HG03025 (cell line): Measurements from ENCODE around the gene NUBPL.
"Not testable (repeated sequence)": the region's sequence is repeated elsewhere in the genome, so short reads cannot be mapped to it uniquely, and the experiment has no call there.

ENCODE experiments used
- ATAC-seq: cut with Tn5 transposase; IDR thresholded peaks from one replicate; pipeline ENCODE4 v1.9.1; 2021; ENCODE audit warnings: mild to moderate bottlenecking, moderate library complexity; ENCODE audit not compliant: unreplicated experiment, low FRiP score

NUBPL gene

DNA sequence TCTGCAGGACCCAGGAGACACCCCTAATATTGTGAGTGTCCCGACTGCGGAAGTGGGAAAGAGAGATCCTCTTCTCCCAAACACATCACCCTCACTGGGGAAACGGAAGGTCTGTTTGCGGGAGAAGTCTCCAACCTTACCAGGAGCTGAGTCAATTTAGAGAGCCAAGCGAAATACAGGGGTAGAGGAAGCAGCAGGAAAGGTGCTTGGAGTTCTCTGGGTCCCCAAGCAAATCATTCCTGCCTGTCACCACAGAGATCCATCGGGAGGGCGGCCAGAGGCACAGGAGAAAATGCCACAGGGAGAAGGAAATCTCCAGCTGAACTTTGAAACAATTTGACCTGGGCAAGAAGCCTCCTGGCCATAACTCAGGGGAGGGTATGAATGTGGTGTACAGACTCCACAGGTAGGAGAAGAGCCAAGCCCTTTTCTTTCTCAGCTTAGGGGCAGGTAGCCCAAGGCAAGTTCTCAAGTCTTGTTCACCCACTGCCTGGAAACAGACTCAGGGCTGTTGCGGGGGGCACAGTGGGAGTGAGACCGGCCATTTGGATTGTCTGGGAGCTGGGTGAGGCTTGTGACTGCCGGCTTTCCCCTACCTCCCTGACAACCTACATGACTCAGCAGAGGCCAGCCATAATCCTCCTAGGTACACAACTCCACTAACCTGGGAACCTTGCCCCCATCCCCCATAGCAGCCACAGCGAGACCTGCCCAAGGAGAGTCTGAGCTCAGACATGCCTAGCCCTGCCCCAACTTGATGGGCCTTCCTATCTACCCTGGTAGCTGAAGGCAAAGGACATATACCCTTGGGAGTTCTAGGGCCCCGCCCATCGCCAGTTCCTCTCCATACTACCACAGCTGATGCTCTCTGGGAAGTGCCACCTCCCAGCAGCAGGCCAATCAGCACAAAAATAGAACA lies 304.0 kb downstream of the NUBPL start:
- ATAC-seq = no peak

DNA sequence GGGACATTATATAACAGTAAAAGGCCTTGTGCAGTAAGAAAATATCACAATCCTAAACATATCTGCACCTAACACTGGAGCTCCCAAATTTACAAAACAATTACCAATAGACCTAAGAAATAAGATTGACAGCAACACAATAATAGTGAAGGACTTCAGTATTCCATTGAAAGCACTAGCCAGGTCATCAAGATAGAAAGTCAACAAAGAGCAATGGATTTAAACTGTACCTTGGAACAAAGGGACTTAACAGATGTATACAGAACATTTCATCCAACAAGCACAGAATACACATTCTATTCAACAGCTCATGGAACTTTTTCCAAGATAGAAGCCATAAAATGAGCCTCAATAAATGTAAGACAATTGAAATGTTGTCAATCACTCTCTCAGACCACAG lies 306.4 kb downstream of the NUBPL start:
- ATAC-seq = no peak

DNA sequence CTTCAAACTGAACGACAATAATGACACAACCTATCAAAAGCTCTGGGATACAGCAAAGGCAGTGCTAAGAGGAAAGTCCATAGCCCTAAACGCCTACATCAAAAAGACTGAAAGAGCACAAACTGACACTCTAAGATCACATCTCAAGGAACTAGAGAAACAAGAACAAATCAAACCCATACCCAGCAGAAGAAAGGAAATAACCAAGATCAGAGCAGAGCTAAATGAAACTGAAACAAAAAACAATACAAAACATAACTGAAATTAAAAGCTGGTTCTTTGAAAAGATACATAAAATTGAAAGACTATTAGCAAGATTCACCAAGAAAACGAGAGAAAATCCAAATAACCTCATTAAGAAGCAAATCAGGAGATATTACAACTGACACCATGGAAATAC lies 306.9 kb downstream of the NUBPL start:
- ATAC-seq = not testable (repeated sequence)

GRCh38 chr14:31876741-31877140 lies 315.5 kb downstream of the NUBPL start:
- no peak for ATAC-seq

DNA sequence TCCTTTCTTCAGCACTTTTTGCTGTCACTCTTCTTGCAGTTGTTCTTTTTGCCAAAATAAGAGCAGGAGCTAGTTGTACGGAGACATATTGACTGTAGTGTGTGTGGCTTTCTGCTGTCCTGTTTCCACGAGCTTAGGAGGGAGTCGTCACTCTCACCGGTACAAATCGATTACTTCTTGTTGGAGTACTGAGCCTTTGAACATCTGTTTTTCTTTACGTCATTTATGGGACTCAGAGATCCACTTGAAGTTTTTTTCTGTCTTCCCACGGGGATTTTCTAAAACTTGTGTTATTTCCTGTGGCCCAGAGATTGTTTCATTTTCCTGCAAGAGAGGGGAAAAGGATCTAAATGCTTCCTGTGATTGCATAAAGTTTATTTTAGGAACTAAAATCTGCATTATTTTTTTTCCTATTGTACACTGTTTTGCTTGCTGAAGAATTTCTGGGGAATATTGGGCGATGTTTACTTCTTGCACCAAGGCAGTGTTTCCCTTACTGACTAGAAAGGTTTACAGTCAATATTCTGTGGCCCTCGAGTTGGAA lies 316.1 kb downstream of the NUBPL start:
- no peak for ATAC-seq

GRCh38 chr14:31879661-31880348 lies 318.6 kb downstream of the NUBPL start:
- no peak for ATAC-seq

DNA sequence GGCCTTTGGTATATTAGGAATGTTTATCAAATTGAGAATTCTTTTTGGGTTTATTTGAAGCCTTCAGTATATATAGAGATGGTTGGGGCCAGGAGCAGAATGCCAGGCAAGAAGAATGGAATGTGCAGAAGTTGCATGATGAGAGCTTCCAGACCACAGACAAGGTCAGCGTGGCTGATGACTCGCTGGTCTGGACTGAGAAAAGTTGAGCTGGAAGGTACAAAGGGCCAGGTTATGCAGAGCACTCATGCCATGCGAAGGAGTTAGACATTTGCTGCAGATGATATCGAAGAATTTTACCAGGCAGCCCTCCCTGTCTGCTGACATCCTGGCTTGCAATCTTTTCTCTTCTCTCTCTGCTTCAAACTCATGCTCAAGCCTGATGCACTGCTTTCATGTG lies 319.7 kb downstream of the NUBPL start:
- no peak for ATAC-seq

- ATAC-seq = no peak
Measured at GRCh38 chr14:31881531-31882310, 320.5 kb downstream of the NUBPL start.

GRCh38 chr14:31884238-31884637 lies 323.0 kb downstream of the NUBPL start:
- no peak for ATAC-seq

DNA sequence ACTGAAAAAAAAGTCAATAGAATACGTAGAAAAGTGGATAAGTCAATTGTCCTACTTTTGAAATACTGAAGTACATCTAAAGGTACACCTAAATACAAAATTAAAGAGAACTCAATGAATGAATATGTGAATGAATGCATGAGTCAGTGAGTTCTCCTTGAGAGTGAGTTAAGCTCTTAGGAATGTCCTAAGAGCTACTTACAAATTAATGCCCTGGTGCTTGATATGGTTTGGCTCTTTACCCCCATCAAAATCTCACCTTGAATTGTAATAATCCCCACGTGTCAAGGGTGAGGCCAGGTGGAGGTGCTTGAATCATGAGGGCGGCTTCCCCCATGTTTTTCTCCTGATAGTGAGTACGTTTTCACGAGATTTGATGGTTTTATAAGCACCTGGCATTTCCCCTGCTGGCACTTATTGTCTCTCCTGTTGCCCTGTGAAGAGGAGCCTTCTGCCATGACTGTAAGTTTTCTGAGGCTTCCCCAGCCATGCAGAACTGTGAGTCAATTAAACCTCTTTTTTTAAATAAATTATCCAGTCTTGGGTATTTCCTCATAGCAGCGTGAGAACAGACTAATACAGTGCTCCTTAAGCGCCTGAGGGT lies 323.7 kb downstream of the NUBPL start:
- no peak for ATAC-seq

DNA sequence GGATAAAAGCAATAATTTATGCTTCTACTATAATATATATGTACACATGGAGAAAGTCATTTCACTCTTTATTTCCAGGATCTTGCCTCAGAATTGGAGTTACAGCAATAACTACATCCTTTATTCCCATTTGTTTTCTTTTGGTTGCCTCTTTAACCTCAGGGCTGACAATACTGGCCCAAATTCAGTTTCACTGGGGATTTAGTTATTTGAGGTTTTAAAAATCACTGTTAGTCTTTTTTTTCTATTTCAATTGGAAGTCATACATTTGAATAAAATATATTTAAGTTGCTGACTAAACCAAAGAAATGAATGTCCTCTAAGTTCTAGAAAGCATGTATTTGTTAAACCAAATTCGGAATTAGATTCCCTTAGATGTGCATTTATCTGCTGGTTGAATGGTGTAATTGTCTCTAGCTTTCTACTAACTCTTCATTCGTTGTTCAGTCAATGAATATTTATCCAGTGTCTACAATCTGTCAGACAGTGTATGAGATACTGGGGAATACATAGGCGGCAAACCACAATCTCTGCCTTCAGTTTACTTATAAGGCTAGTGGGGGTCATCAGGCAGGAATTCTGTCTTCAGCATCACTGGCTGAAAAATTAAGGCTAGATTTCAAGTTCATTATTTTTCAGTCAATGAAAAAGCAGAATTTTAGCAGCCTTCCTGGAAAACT lies 325.1 kb downstream of the NUBPL start:
- ATAC-seq = no peak

DNA sequence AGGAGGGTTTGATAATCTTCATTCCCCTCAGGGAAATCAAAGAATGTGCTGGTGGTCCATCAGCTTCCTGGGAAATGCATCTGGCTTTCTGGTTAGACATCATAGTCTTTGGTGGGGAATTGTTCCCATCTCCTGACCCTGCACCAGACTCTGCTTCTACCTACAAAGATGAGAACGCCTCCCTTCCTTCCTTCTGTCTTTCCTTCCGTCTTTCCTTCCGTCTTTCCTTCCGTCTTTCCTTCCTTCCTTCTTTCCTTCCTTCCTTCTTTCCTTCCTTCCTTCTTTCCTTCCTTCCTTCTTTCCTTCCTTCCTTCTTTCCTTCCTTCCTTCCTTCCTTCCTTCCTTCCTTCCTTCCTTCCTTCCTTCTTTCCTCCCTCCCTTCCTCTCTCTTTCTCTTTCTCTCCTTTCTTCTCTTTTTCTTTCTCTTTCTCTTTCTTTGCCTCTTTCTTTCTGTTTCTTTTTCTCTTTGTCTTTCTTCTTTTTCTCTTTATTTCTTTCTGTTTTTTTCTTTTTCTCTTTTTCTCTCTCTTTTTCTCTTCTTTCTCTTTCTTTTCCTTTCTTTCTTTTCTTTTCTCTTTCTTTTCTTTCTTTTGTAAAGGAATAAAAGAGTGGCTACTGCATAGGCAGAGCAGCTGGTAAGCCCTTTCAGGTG lies 326.9 kb downstream of the NUBPL start:
- no peak for ATAC-seq

DNA sequence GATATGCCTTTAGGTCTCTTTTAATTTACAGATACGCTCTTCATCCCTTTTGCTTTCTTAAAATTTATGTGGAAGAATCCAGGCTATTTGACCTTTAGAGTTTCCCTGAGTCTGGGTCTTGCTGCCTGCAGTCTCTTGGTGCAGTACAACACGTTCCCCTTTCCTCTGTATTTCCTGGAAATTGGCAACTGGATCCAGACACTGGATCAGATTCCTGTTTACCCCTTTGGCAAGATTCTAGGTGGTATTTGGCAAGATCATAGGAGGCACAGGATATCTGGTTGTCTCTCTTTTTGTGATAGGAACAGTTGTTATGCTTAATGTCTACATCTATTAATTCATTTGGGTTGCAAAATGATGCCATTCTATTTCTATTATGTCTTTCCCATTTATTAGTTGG lies 328.1 kb downstream of the NUBPL start:
- no peak for ATAC-seq

- ATAC-seq = not testable (repeated sequence)
Measured at GRCh38 chr14:31890202-31890601, 329.0 kb downstream of the NUBPL start.

DNA sequence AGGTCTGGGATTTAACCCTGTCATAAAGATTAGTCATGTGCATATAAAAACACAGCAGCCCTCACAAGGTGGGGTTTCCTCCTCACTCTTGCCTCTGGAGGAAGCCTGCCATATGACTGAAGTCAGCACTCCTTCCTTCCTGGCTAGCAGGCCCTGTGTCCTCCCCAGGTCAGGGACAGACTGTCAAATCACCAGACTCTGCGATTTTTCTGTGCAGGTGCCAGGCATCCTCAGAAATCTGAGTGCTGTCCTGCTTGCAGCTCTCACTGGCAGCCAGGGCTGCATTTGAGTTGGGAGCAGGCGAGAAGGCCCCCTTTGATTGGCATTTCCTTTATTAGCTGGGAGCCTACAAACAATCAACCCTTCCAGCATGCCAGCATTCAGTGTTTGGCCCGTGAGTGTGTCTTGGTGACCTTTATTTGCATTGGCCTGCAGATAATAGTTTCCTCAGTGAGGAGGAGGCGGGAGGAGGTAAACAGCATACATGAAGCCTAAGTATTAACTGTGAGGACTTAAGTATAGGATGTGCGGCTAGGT lies 332.1 kb downstream of the NUBPL start:
- no peak for ATAC-seq

- no peak for ATAC-seq
Measured at GRCh38 chr14:31894351-31894750, 333.1 kb downstream of the NUBPL start.

- ATAC-seq = no peak
Measured at GRCh38 chr14:31895206-31895605, 334.0 kb downstream of the NUBPL start.

DNA sequence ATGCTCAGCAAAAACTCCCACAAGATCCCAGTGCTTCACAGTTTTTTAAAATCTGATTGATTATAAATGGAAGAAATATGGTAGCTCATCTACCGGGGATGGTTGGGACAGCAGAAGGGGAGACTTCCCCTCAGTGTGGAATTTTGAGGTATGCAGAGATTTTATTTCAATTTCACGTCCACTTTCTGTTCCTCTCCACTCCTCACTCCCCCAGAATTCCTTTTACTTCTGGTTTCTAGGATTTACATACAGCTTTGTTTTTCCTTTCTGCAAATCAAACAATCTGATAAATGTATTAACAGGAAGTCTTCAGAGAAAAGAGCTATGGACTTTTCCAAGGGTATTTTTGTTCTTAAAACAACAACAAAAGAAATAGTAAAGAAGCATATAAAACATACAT lies 334.4 kb downstream of the NUBPL start:
- ATAC-seq = no peak

DNA sequence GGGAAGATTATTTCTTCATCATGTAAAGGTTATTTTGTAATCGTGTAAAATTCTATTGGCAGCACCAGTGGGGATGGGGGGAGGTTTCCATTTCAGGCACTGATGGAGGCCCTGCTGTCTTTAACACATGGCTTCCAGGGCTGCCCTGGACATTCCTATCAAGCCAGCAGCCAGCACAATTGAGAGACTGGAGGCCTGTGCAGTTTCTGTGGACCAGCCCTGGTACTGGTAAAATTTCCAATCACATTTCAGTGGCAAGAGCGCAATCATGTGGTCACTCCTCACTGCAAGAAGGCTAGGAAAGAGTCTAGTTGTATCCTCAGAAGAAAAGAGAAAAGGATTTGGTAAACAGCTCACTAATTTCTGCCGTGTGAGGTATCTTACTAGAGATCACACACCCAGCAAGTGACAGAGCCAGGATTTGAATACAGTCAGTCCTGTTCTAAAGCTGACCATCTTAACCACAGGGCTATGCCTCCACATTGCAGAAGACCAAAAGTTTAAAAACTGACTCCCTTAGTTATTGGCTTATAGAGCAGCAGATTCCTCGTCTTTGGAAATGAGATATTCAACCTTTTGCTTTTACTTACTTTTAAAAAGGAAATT lies 336.5 kb downstream of the NUBPL start:
- no peak for ATAC-seq
